Caco-2 (cell line): ENCODE measurements around the gene PIERCE2. TPM values are rescaled to one million over a fixed set of nuclear protein-coding genes. Genes with fewer than 3 reads are reported as not detected.

Source experiments
- Bru-seq: library from RNA; stranded (reverse); fragments of 400-500 nt; gene quantifications from one replicate; lab custom pipeline; 2021; lab: Mats Ljungman, UMichigan
- BruChase-seq, 2 experiments: library from RNA; stranded (reverse); fragments of 400-500 nt; gene quantifications; one replicate each; lab custom pipeline; 2021; lab: Mats Ljungman, UMichigan
- BruUV-seq: library from RNA; stranded (reverse); fragments of 400-500 nt; replicated peaks from 2 replicates; lab custom pipeline; 2021; lab: Mats Ljungman, UMichigan
- CTCF ChIA-PET: fragments of 300-600 bp; sonication (Branson Sonifier 250); formaldehyde crosslinking; loops from one replicate; lab custom pipeline; 2022; ENCODE audit warnings: antibody characterized with exemption; lab: Charles Lee
- POLR2A ChIA-PET: fragments of 300-600 bp; sonication (Branson Sonifier 250); formaldehyde crosslinking; loops from one replicate; lab custom pipeline; 2022; ENCODE audit warnings: antibody characterized with exemption; lab: Charles Lee
- DNase-seq, 2 experiments: peaks; one replicate each; pipeline versions ENCODE4 v3.0.0 to v3.0.0-alpha.2; 2020 to 2022
- H3K27me3 ChIP-seq: replicated peaks from 2 replicates; pipeline ENCODE4 v1.6.0; 2011; ENCODE audit warnings: low read length; ENCODE audit not compliant: control insufficient read depth, insufficient read depth
- H3K36me3 ChIP-seq: 2 replicates; pipeline ENCODE4 v1.5.1; 2011; ENCODE audit warnings: low read length; ENCODE audit not compliant: control insufficient read depth, insufficient read depth
- H3K4me1 ChIP-seq: fragments of 250-450 bp; sonication (Bioruptor Pico); 2 replicates; pipeline ENCODE4 v1.5.1; 2020; ENCODE audit warnings: mild to moderate bottlenecking
- H3K4me3 ChIP-seq: 2 replicates; pipeline ENCODE4 v1.5.1; 2011; ENCODE audit warnings: low read depth, mild to moderate bottlenecking, control low read depth, low read length
- H3K9me3 ChIP-seq: fragments of 250-450 bp; sonication (Bioruptor Pico); 2 replicates; pipeline ENCODE4 v1.5.1; 2020; ENCODE audit warnings: mild to moderate bottlenecking, moderate library complexity
- H3K27ac Mint-ChIP-seq: one replicate; pipeline ENCODE4 v1.8.0; 2022; ENCODE audit warnings: mixed read lengths; ENCODE audit not compliant: unreplicated experiment
- H3K27me3 Mint-ChIP-seq: one replicate; pipeline ENCODE4 v1.8.0; 2022; ENCODE audit warnings: mixed read lengths; ENCODE audit not compliant: insufficient read depth, unreplicated experiment
- H3K36me3 Mint-ChIP-seq: one replicate; pipeline ENCODE4 v1.8.0; 2022; ENCODE audit warnings: mild to moderate bottlenecking, mixed read lengths; ENCODE audit not compliant: insufficient read depth, unreplicated experiment
- H3K4me1 Mint-ChIP-seq: one replicate; pipeline ENCODE4 v1.8.0; 2022; ENCODE audit warnings: low read depth, mixed read lengths; ENCODE audit not compliant: unreplicated experiment
- H3K4me3 Mint-ChIP-seq: one replicate; pipeline ENCODE4 v1.8.0; 2022; ENCODE audit warnings: mild to moderate bottlenecking, moderate library complexity, mixed read lengths; ENCODE audit not compliant: unreplicated experiment
- H3K9me3 Mint-ChIP-seq: one replicate; pipeline ENCODE4 v1.8.0; 2022; ENCODE audit warnings: mixed read lengths; ENCODE audit not compliant: unreplicated experiment
- intact Hi-C: fragments of 100-400 bp; cut with micrococcal nuclease; formaldehyde crosslinking; loops from one replicate; pipeline ENCODE4 v1.10.0; 2022; ENCODE audit not compliant: unreplicated experiment
- long read RNA-seq: library from polyadenylated mRNA; stranded (forward); transcript quantifications from one replicate; pipeline ENCODE4 v2.0.0, GENCODE V29; 2022
- total RNA-seq: library from RNA; stranded (reverse); gene quantifications from 2 replicates; pipeline ENCODE4 v1.2.3, GENCODE V29; 2022
- TF ChIP-seq, protein P1 (sequence below), 2 experiments: fragments of 200-600 bp in 1 of 2; IDR thresholded peaks; 1 replicate in 1 of 2; 2 replicates in 1 of 2; pipeline versions ENCODE4 v1.5.1 to v1.8.0; 2011 to 2022; ENCODE audit warnings: antibody characterized with exemption in 1 of 2, control low read depth in 1 of 2, inconsistent platforms in 1 of 2, low read depth in 1 of 2, low read length in 1 of 2, mild to moderate bottlenecking in 1 of 2, moderate library complexity in 1 of 2; ENCODE audit not compliant: insufficient read depth in 1 of 2, severe bottlenecking in 1 of 2, unreplicated experiment in 1 of 2

The PIERCE2 gene, protein sequence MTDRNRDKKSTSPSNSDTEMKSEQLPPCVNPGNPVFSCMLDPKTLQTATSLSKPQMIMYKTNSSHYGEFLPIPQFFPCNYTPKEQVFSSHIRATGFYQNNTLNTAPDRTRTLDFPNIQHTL
- total RNA-seq (1.3 TPM in 1 of 2 replicates, not detected in the other), Bru-seq, nascent RNA (percentile 27 among the genes with signal in this experiment), BruChase-seq, experiment 1, labeled RNA remaining after a 2-hour chase (percentile 21 among the genes with signal in this experiment), BruChase-seq, experiment 2, labeled RNA remaining after a 6-hour chase (percentile 26 among the genes with signal in this experiment)
- long read RNA-seq: 0 reads

DNA sequence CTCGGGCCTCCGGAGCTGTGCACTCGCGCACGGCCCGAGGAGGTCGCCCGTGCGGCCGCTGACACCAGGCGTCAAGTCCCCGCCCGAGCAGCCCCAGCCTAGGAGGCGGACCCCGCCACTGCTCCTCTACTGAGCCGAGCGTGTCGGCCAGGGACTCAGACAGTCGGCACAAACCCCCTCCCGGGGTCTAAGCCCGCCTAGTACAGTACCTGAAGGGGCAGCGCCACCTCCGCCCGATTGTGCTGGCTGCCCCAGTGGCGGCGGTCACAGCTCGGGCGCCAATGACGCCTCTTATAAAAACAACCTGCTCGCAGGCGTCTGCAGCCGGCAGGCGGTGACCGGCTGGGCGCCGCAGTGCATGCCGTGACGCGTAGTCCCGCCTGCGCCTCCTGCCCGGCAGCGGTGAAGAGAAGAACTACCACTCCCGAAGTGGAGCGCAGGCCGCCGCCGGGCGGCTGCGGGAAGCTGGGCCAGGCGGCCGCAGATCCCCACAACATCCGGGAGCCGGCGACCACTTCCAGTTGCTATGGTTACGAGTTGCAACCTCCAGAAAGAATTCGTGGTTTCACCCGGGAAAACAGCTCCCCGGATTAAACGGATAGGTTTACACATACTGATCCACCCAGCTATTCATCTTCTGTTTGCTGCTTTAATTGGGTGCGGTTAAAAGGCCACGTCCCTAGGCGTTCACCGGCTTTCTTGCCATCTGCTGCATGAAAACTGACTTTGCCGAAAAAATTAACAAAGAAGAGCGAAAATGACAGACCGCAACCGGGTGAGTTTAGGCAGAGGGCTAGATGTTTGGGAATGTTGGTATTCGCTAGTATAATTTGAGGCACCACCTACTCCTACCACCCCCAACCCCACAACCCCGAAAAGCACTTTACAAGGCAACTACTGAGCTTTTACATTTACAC is at the start of gene PIERCE2, which contains the start of gene CCPG1:
Gene PIERCE2, plus strand, starts transcription at position 484 of the 917 bp plus-strand sequence. Its CDS starts 274 bp downstream, at position 758.
Gene CCPG1, minus strand, starts transcription at position 348 of the 917 bp plus-strand sequence. CDS start 18,935 bp downstream, outside the sequence.
- H3K9me3 Mint-ChIP-seq: no peaks in the 10 kb centered on the region
- ChIA-PET CTCF (interaction anchor here (0.6 to 2.0 kb wide), 7 partner anchors 9 to 50 kb away, joined by 3 to 14 read pairs (median 4); no protein-coding TSS in a partner anchor), POLR2A (interaction anchor here (0.6 to 1.4 kb wide), 3 partner anchors 50 to 200 kb away, joined by 3 to 8 read pairs (median 4); partner anchors contain the start of genes PIGB and PIGBOS1)
- H3K27me3 ChIP-seq: no peaks in the 10 kb centered on the region
- H3K27ac Mint-ChIP-seq: peak within 1 kb of the TSS; percentile 85
- H3K36me3 Mint-ChIP-seq: peaks cover 10% of the 10 kb centered on the region
- peak; percentile 91 to 95 for DNase-seq
- H3K27me3 Mint-ChIP-seq: no peaks in the 10 kb centered on the region
- TF ChIP-seq, protein P1, sequence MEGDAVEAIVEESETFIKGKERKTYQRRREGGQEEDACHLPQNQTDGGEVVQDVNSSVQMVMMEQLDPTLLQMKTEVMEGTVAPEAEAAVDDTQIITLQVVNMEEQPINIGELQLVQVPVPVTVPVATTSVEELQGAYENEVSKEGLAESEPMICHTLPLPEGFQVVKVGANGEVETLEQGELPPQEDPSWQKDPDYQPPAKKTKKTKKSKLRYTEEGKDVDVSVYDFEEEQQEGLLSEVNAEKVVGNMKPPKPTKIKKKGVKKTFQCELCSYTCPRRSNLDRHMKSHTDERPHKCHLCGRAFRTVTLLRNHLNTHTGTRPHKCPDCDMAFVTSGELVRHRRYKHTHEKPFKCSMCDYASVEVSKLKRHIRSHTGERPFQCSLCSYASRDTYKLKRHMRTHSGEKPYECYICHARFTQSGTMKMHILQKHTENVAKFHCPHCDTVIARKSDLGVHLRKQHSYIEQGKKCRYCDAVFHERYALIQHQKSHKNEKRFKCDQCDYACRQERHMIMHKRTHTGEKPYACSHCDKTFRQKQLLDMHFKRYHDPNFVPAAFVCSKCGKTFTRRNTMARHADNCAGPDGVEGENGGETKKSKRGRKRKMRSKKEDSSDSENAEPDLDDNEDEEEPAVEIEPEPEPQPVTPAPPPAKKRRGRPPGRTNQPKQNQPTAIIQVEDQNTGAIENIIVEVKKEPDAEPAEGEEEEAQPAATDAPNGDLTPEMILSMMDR (IDR thresholded peaks at IDR 0.05; ENCODE audit: insufficient read depth in 1 of 2, low read depth in 1 of 2, low read length in 1 of 2, severe bottlenecking in 1 of 2, unreplicated experiment in 1 of 2): peak; percentile 68 to 78
- peak within 1 kb of the TSS; percentile 91 for H3K4me3 Mint-ChIP-seq
- intact Hi-C loops: loop anchor here (1.0 to 2.0 kb wide), 3 partner anchors 27 to 89 kb away; partner anchors contain the start of genes PIGB and PIGBOS1
- H3K4me3 ChIP-seq: peak within 1 kb of the TSS; percentile 59
- no peaks in the 10 kb centered on the region for H3K36me3 ChIP-seq
- TSS peak; percentile 33 for BruUV-seq
- peaks cover 11% of the 10 kb centered on the region for H3K4me1 ChIP-seq
- no peaks in the 10 kb centered on the region for H3K9me3 ChIP-seq
- H3K4me1 Mint-ChIP-seq: peaks cover 6% of the 10 kb centered on the region

DNA sequence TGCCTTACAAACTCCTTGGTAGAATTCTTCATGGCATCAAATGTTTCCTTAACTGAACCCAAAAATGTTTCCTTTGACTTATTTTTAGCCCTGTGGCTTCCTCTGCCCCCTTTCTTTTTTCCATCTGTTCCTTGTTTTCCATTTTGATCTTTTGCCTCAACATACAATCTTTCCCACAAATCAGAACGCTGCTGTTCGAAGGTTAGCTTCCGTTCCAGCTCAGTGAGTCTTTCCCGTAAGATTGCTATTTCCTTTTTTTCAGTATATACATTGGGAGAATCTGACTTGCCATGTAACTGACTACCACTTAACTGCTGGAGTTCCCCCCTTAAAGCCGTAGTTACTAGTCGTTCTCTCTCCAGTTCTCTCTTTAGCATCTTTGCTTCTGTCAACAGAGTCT is 48.0 kb upstream of the PIERCE2 start:
- Mint-ChIP-seq H3K36me3 (peaks cover 20% of the 10 kb centered on the region), H3K4me3 (no peak overlapping the region)
- POLR2A ChIA-PET: no interaction called here

More for the DNA sequence above, 48.0 kb upstream of the PIERCE2 start:
- intact Hi-C loops: loop anchor here (5.0 kb wide), 1 partner anchor 1528 kb away; no protein-coding TSS in a partner anchor
- Histone ChIP-seq H3K4me3 (no peak overlapping the region), H3K9me3 (no peaks in the 10 kb centered on the region), H3K4me1 (peaks cover 64% of the 10 kb centered on the region), H3K27me3 (no peaks in the 10 kb centered on the region), H3K36me3 (no peaks in the 10 kb centered on the region)
- BruUV-seq: no TSS peak
- no peaks in the 10 kb centered on the region for H3K9me3 Mint-ChIP-seq
- H3K27ac Mint-ChIP-seq: peak overlapping the region; percentile 24
- H3K27me3 Mint-ChIP-seq: no peaks in the 10 kb centered on the region
- no peak for DNase-seq
- H3K4me1 Mint-ChIP-seq: peaks cover 43% of the 10 kb centered on the region
- TF ChIP-seq, protein P1 (IDR thresholded peaks at IDR 0.05; ENCODE audit: insufficient read depth in 1 of 2, low read depth in 1 of 2, low read length in 1 of 2, severe bottlenecking in 1 of 2, unreplicated experiment in 1 of 2): no peak
- CTCF ChIA-PET: interaction anchor here (2.2 kb wide), 1 partner anchor 80 kb away, joined by 7 read pairs; no protein-coding TSS in a partner anchor
